NK-92 (cell line): Measurements from ENCODE around the gene HEATR1.
"Not testable (repeated sequence)": the region's sequence is repeated elsewhere in the genome, so short reads cannot be mapped to it uniquely, and the experiment has no call there.

Experiments
- DNase-seq: peaks from one replicate; lab custom pipeline; 2025; ENCODE audit not compliant: unreplicated experiment; lab: John Stamatoyannopoulos, UW

The HEATR1 gene

GRCh38 chr1:236603991-236604904 is at the start of gene HEATR1:
Gene HEATR1 (minus strand): TSS chr1:236604516. CDS start chr1:236604095, 421 bp downstream.
- peak; percentile 5 for DNase-seq

GRCh38 chr1:236645016-236645680 is 40.8 kb upstream of the HEATR1 start:
- no peak for DNase-seq

GRCh38 chr1:236642763-236643162 is 38.4 kb upstream of the HEATR1 start:
- no peak for DNase-seq

- DNase-seq, result no peak
Observed at GRCh38 chr1:236639686-236640085, 35.4 kb upstream of the HEATR1 start.

- no peak for DNase-seq
Observed at GRCh38 chr1:236638945-236639344, 34.6 kb upstream of the HEATR1 start.

- DNase-seq, result no peak
Observed at GRCh38 chr1:236636017-236636416, 31.7 kb upstream of the HEATR1 start.

GRCh38 chr1:236627727-236628408 is 23.6 kb upstream of the HEATR1 start:
- DNase-seq, result no peak

GRCh38 chr1:236623371-236624166 is 19.3 kb upstream of the HEATR1 start:
- no peak for DNase-seq

GRCh38 chr1:236622407-236622806 is 18.1 kb upstream of the HEATR1 start:
- no peak for DNase-seq

- no peak for DNase-seq
Observed at GRCh38 chr1:236619398-236619797, 15.1 kb upstream of the HEATR1 start.

- no peak for DNase-seq
Observed at GRCh38 chr1:236618507-236618906, 14.2 kb upstream of the HEATR1 start.

GRCh38 chr1:236615399-236616148 is 11.3 kb upstream of the HEATR1 start:
- DNase-seq, result no peak

- DNase-seq, result no peak
Observed at GRCh38 chr1:236612349-236612748, 8.0 kb upstream of the HEATR1 start.

- no peak for DNase-seq
Observed at GRCh38 chr1:236608930-236609726, 4.8 kb upstream of the HEATR1 start.

GRCh38 chr1:236607597-236607996 is 3.3 kb upstream of the HEATR1 start:
- DNase-seq, result not testable (repeated sequence)

GRCh38 chr1:236604905-236605806 is 840 bp upstream of the HEATR1 start:
- no peak for DNase-seq

- no peak for DNase-seq
Observed at GRCh38 chr1:236602171-236602570, 2.1 kb downstream of the HEATR1 start.

GRCh38 chr1:236590553-236591150 is 13.7 kb downstream of the HEATR1 start:
- no peak for DNase-seq
